ENCODE results near the gene WNT2B. TPM values are rescaled to one million over a fixed set of nuclear protein-coding genes. Genes with fewer than 3 reads are reported as not detected.
A peak's percentile ranks its signal among the peaks of the same experiment; 100 is the strongest.

WNT2B gene
- total RNA-seq (1 to 10 TPM in 9 of 10 donors, under 1 TPM in 1; 0.72 to 3.3 (median 2.3) TPM), polyA plus RNA-seq (1 to 10 TPM in 1 of 2 donors, under 1 TPM in 1; 0.46 to 1.2 TPM)
- long read RNA-seq, donor 1, partial matches to known transcripts, result 0 of 2 reads
- long read RNA-seq, donor 1, other reads (novel, unspliced or antisense), result 2 of 2 reads
- long read RNA-seq, donor 2, partial matches to known transcripts, result 0 of 5 reads
- long read RNA-seq, donor 2, other reads (novel, unspliced or antisense), result 5 of 5 reads
- long read RNA-seq, donor 3, partial matches to known transcripts, result 0 of 4 reads
- long read RNA-seq, donor 3, other reads (novel, unspliced or antisense), result 2 of 4 reads

DNA sequence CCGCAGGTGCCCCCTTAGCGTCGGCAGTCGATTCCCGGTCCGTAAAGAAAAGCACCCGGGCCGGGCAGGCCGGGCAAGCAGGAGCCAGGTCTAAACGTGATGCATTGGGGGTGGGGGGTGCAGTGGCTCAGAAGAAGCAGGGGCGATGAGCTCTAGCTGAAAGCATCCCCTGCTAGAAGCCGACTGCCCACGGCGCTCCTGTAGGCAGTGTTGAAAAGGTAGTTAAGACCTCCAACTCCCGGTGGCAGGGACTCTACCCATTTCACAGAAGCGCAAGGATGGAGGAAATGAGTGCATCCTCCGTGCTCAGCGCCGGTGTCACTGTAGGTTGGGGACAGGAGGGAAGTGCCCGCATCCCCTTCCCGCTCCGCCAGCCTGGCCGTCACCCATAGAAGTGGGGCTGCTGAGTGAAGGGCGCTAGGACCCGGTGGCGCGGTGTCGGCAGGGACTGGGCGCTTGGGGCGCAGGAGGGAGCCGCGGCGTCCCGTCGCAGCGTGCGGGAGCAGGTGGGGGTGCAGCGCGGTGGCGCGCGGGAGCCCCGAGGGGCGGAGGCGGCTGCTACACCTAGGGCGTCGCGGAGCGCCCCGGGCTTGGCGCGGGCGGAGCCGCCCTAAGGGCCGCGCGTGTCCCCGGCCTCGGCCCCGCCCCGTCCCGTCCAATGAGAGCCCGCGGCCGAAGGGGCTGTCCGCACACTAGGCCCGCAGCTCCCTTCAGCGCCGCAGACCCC, at the start of gene WNT2B:
Gene WNT2B (plus strand): TSS at position 688 of the 727 bp plus-strand sequence. CDS start 298 bp downstream, outside the sequence.
- Histone ChIP-seq H3K27me3 (peaks cover 0 to 70% (median 23%) of the 10 kb centered on the region in 7 donors), H3K4me1 (peaks cover 6 to 27% (median 14%) of the 10 kb centered on the region in 9 donors), H3K36me3 (no peaks in the 10 kb centered on the region), H3K27ac (no peak within 1 kb of the TSS), H3K9me3 (no peaks in the 10 kb centered on the region), H3K4me3 (peak within 1 kb of the TSS; percentile 14 to 62 (median 54))
- DNase-seq, result no peak
- intact Hi-C loops (cut with DNase I), result loop anchor here in 4 of 10 donors (5.0 to 10.0 kb wide), 4 partner anchors 56 to 196 kb away; partner anchors contain the start of genes CAPZA1 (in 2 of the 4), ST7L (in 2 of the 4) and RHOC (in 1 of the 4)
- TF ChIP-seq CTCF (IDR thresholded peaks at IDR 0.05), result no peak
- WGBS, 2 donors, result 1 to 2% methylated on average over 39 to 69 of the region's 69 CpGs
- ATAC-seq, result peak; percentile 19 to 63 (median 34)

GRCh38 chr1:112460615-112461014, 48.1 kb upstream of the WNT2B start:
- TF ChIP-seq CTCF (IDR thresholded peaks at IDR 0.05), result no peak
- peaks cover under 1 to 30% (median 5%) of the 10 kb centered on the region in 9 donors for H3K4me1 ChIP-seq
- DNase-seq, result no peak
- ATAC-seq, result no peak
- H3K9me3 ChIP-seq, result no peaks in the 10 kb centered on the region
- H3K4me3 ChIP-seq, result no peak overlapping the region
- no peaks in the 10 kb centered on the region for H3K27me3 ChIP-seq
- peak overlapping the region in 1 of 10 donors; percentile 2 for H3K27ac ChIP-seq
- H3K36me3 ChIP-seq, result peaks cover 0 to 45% (median 21%) of the 10 kb centered on the region in 9 donors
- 85 to 88% methylated on average over 2 of the region's 2 CpGs for WGBS, 2 donors
- intact Hi-C loops (cut with DNase I), result loop anchor here in 1 of 10 donors (10.0 kb wide), 2 partner anchors 154 to 244 kb away; partner anchors contain the start of genes CAPZA1, RHOC and ST7L

DNA sequence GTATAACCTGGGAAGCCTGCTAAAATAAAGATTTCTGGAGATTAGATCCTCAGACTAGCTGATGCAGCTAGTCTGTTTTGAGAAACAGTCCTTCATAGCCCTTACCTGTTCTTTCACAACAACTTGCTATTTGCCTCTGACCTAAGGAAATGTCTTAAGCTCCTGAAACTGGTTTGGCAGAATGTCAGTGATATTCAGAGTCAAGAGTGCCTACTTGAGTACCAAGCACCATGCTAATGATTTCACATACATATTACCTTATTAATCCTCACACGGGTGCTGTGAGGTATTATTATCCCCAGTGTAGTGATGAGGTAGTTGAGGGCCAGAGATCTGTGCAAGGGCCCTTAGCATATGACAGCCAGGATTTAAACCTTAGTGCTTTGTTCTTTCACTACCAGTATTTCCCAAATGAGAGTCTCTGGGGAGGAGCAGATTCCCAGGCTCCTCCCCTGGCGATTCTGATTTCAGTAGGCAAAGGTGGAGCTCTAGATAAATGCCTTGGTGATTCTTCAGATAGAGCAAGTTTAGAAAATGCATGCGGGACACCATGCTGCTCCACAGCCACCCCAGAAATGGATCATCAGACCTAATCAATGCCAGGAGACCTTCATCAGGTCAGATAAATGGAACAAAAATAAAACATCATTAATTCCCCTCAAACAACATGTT, 47.4 kb upstream of the WNT2B start:
- WGBS, 2 donors, result 61 to 65% methylated on average over 3 of the region's 3 CpGs
- Histone ChIP-seq H3K4me1 (peaks cover 3 to 37% (median 9%) of the 10 kb centered on the region in 9 donors), H3K4me3 (peak overlapping the region in 1 of 10 donors; percentile 23), H3K36me3 (peaks cover 0 to 38% (median 15%) of the 10 kb centered on the region in 9 donors), H3K27me3 (no peaks in the 10 kb centered on the region), H3K9me3 (no peaks in the 10 kb centered on the region), H3K27ac (peak overlapping the region in 5 of 10 donors; percentile 5 to 70 (median 62))
- TF ChIP-seq CTCF (IDR thresholded peaks at IDR 0.05), result no peak
- no peak for ATAC-seq
- no peak for DNase-seq
- intact Hi-C loops (cut with DNase I), result loop anchor here in 1 of 10 donors (10.0 kb wide), 2 partner anchors 153 to 243 kb away; partner anchors contain the start of genes CAPZA1, RHOC and ST7L

- no peak for DNase-seq
- Histone ChIP-seq H3K4me1 (peaks cover 3 to 45% (median 18%) of the 10 kb centered on the region in 9 donors), H3K4me3 (no peak overlapping the region), H3K36me3 (peaks cover 0 to 22% (median 5%) of the 10 kb centered on the region in 9 donors), H3K27me3 (no peaks in the 10 kb centered on the region), H3K9me3 (no peaks in the 10 kb centered on the region), H3K27ac (peak overlapping the region in 2 of 10 donors; percentile 18 to 69)
- WGBS, 2 donors, result 57 to 59% methylated on average over 1 of the region's 1 CpG
- intact Hi-C loops (cut with DNase I), result loop anchor here in 1 of 10 donors (10.0 kb wide), 2 partner anchors 152 to 242 kb away; partner anchors contain the start of genes CAPZA1, RHOC and ST7L
- no peak for TF ChIP-seq CTCF (IDR thresholded peaks at IDR 0.05)
- no peak for ATAC-seq
Observed at GRCh38 chr1:112462953-112463279, 45.8 kb upstream of the WNT2B start.
